NCI-H2081 (cell line): Measurements from ENCODE around the gene FOXJ3.

Source experiments
- DNase-seq, 2 experiments: peaks; one replicate each; lab custom pipeline; 2025; lab: John Stamatoyannopoulos, UW

The FOXJ3 gene

GRCh38 chr1:42167611-42168390 lies 167.2 kb downstream of the FOXJ3 start:
- DNase-seq: no peak

DNA sequence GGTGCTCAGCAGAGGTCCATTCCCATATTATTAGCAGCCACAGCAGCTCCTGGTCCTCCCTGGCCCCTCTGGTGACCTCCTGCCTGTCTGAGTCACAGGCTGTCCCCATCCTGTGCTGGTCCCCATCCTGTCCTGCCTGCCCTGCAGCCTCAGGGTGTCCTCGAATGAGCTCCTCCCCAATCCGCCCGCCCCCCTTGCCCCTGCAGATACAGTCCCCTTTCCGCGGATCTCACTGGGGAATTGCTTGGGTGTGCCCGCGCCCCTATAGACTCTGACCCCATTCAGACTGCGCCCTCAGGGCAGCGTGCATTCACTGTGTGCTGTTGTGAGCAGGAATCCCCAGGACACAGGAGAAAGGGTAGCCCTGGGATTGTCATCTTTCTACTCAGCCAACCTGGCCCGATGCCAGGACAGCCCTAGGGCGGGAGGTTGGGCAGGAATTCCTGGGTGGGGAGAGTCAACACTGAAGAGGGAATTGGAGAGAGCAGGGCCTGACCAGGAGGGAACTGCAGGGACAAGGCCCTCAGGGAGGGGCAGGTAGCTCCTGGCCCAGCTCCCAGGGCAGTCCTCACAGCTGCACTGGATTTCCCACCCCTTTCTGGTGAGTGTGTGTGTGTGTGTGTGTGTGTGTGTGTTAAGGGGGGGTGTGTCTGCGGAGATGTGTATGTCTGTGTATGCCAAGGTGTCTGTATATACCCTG lies 169.4 kb downstream of the FOXJ3 start:
- peak; percentile 94 to 95 for DNase-seq

DNA sequence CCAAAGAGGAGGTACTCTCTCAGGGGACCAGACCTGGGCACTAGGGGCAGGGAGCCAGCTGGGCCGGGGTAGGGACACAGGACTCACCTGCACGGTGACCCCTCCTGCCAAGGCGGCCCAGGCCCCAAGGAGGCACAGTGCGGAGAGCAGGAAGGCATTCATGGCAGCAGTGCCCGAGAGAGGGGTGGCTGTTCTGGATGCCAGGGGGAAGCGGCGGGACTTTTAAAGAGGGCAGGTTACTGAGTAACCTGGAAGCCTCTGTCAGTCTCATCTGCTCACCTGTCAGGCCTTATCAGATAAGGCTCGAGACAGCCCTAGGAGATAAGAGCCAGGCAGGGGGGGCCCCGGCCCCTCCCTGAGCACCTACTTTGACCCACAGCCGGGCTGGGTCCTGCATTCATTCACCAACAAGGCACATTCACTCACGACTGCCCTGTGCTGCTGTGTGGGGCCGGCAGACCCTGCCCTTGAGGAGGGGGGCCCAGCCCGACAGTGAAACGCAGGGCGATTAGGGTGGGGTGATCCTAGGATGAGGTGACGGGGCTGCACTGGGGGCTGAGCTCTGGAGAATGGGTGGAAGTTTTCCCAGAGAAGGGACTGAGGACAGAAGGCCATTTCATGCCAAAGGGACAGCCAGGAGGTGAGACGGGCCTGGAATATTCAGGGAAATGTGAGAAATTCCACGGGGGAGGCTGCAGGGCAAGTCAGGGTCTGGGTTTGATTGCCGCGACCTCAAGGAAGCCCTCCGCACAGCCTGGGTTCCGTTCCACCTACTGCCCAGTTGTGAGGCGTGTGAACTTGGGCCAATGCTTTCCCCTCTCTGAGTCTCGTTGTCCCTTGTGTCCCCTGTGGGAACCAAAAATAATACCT lies 170.2 kb downstream of the FOXJ3 start, which contains the start of gene GUCA2A:
Gene GUCA2A, minus strand, starts transcription at position 195 of the 870 bp plus-strand sequence. Its CDS starts 33 bp downstream, at position 162.
- no peak for DNase-seq

- DNase-seq: no peak
Measured at GRCh38 chr1:42163536-42164503, 171.2 kb downstream of the FOXJ3 start.

- DNase-seq: no peak
Measured at GRCh38 chr1:42163114-42163513, 171.9 kb downstream of the FOXJ3 start.

DNA sequence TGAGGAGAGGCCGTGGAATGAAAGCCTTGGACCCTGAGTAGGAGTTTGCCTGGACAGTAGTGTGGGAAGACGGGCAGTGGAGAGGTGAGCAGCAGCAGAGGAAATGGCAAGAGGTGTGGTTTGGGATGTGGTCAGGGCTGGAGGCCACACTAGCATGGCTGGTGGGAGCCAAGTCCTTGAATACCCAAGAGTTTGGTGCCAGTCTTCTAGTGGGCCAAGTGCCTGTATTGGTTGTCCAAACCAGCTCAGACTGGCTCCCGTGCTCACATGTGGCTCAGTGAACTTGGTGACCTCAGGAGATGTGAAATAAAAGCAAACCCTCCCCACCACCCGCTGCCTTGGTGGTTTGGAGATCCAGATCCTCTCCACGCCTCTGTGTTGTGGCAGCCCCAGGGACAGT lies 172.9 kb downstream of the FOXJ3 start:
- no peak for DNase-seq

DNA sequence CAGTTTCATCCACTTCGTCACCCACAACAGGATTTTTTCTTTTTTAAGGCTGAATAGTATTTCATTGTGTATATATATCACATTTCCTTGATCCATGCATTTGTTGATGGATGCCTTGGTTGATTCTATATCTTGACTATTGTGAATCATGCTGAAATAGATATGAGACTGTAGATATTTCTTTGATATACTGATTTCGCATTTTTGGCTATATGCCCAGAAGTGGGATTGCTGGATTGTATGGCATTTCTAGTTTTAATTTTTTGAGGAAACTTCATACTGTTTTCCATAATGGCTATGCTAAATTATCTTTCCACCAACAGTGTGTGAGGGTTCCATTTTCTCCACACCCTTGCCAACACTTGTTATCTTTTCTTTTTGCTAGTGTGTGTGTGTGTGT lies 176.8 kb downstream of the FOXJ3 start:
- no peak for DNase-seq

GRCh38 chr1:42157667-42158066 lies 177.4 kb downstream of the FOXJ3 start:
- DNase-seq: no peak

GRCh38 chr1:42155362-42155761 lies 179.7 kb downstream of the FOXJ3 start:
- DNase-seq: no peak

DNA sequence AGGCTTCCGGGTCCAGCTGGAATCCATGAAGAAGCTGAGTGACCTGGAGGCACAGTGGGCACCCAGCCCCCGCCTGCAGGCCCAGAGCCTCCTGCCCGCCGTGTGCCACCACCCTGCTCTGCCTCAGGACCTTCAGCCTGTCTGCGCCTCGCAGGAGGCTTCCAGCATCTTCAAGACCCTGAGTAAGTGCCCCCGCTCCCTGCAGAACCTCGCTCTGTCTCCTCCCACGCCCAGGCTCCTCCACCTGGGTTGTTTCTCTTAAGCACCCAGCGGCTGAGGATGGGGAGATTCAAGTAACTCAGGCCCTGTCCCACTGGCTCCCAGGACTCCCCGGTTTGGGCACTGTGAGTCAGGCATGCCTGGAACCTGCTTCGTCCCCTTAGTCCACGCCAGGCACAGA lies 180.3 kb downstream of the FOXJ3 start:
- DNase-seq: no peak

GRCh38 chr1:42153624-42154023 lies 181.4 kb downstream of the FOXJ3 start:
- no peak for DNase-seq

DNA sequence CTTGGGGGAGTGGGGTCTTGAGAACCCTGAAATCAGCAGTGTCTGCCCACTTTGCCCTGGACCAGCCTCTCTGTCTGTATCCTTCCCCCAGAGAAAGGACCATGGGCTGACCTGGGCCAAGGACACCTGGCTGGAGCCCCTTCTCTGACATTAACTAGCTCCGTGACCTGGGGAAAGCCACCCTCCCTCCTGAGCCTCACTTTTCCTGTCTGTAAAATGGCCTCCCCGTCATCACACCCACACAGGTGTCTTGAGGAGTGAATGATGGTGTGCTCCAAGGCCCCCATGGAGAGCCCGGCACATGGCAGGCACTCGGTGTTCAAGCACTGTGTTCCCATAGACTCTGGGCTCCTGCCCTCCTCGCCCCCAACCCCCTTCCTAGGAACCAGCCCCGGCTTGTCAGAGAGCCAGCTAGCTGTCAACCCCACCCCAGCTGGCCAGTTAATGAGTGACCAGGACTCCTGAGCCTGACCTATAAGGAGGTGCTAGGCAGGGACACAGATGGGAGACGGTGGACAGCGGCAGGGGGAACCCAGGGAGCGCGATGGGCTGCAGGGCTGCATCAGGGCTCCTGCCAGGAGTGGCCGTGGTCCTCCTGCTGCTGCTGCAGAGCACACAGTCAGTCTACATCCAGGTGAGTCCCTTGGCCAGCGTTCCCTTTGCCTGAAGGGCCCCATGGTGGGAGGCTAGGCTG lies 182.0 kb downstream of the FOXJ3 start, which contains the start of gene GUCA2B:
Gene GUCA2B, plus strand, starts transcription at position 504 of the 694 bp plus-strand sequence. Its CDS starts 41 bp downstream, at position 545.
- DNase-seq: no peak

DNA sequence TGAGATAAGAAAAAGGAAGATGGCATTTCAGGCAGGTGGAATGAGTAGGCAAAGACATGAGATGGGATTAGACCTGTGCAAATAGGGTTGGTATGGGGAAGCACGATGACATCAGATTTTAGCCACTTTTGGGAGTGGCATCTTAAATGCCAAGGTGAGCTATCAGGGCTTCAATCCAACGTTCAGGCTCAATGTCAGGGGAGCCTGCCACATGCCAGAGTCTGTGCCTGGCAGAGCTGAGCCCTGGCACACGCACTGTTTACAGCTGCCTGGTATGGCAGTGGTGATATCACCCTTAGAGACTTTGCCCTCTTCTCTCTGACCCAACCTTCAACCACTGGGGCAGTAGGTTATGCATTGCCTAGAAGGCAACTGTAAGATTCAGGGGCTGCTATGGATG lies 182.9 kb downstream of the FOXJ3 start:
- DNase-seq: no peak

- DNase-seq: no peak
Measured at GRCh38 chr1:42150651-42151050, 184.4 kb downstream of the FOXJ3 start.

GRCh38 chr1:42148166-42148565 lies 186.9 kb downstream of the FOXJ3 start:
- DNase-seq: no peak

DNA sequence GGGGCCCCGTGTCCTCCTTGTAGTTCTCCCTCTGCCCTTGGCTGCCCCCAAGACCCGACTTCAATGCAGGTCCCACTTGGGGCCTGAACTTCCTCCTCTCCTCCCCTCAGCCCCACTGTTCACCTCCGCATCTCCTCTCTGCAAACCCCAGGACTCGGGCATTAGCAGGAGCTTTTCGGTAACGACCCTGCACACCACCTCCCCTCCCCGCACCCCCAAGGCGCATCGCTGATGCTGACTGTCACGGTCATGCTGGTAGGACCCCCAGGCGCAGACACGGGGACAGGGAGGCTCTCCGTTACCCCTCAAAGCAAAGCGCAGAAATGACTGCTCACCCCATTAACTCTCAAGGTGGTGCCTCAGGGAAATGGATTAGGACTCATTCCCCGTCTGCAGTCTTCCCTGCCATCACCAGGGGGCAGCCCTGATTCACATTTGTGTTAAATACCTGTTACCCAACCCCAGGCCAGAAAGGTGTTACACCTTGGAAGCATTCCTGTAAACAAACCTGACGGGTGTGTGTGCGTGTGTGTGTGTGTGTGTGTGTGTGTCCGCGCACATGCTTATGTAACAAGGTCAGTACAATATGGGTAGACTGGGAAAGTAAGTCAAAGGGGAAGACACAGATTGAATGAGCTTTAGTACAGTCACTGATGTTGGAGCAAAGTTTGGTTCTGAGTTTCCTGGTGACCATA lies 188.3 kb downstream of the FOXJ3 start:
- peak; percentile 88 to 93 for DNase-seq

GRCh38 chr1:42145764-42146625 lies 189.0 kb downstream of the FOXJ3 start:
- DNase-seq: no peak

DNA sequence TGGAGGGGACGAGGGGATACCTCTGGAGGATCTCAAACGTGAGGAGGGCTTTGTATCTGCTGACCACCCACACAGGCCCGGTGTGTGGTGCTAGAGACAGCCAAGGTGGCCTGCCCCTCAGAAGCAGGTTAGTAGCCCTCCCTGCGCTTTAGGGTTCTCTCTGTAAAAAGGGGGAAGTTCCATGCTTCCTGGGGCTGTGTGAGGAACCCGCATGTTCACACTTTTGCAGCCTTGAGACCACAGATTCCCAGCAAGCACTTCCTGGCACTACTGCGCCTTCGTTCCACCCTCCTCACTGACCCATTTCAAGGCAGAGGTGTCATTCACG lies 189.7 kb downstream of the FOXJ3 start:
- no peak for DNase-seq
